HG02798 (cell line): ENCODE measurements around the gene PRRC2A.

ENCODE experiments used
- ATAC-seq: cut with Tn5 transposase; IDR thresholded peaks from one replicate; pipeline ENCODE4 v1.9.1; 2021; ENCODE audit warnings: mild to moderate bottlenecking; ENCODE audit not compliant: unreplicated experiment, poor library complexity

Gene PRRC2A

GRCh38 chr6:31643818-31644454, 23.4 kb downstream of the PRRC2A start:
- ATAC-seq, result no peak

- no peak for ATAC-seq
Observed at GRCh38 chr6:31645325-31645724, 24.8 kb downstream of the PRRC2A start.

GRCh38 chr6:31651602-31652191, 31.2 kb downstream of the PRRC2A start:
- peak; percentile 22 for ATAC-seq

GRCh38 chr6:31652925-31653724, 32.6 kb downstream of the PRRC2A start:
- peak; percentile 62 for ATAC-seq

- ATAC-seq, result no peak
Observed at GRCh38 chr6:31654574-31655348, 34.2 kb downstream of the PRRC2A start.

GRCh38 chr6:31655349-31656237, 35.1 kb downstream of the PRRC2A start, which contains the start of gene APOM:
APOM (plus strand) TSS chr6:31655894; CDS start chr6:31655967, 73 bp downstream.
- no peak for ATAC-seq

- ATAC-seq, result no peak
Observed at GRCh38 chr6:31657406-31658157, 37.1 kb downstream of the PRRC2A start.

- no peak for ATAC-seq
Observed at GRCh38 chr6:31658158-31658688, 37.7 kb downstream of the PRRC2A start.

- ATAC-seq, result no peak
Observed at GRCh38 chr6:31658983-31659648, 38.6 kb downstream of the PRRC2A start.

- no peak for ATAC-seq
Observed at GRCh38 chr6:31659649-31660380, 39.3 kb downstream of the PRRC2A start.

GRCh38 chr6:31660381-31661261, 40.1 kb downstream of the PRRC2A start, which contains the start of gene C6orf47:
C6orf47 (minus strand) TSS chr6:31660778; CDS start chr6:31659947, 831 bp downstream.
- ATAC-seq, result peak; percentile 54

GRCh38 chr6:31661262-31662123, 41.0 kb downstream of the PRRC2A start:
- no peak for ATAC-seq

- no peak for ATAC-seq
Observed at GRCh38 chr6:31662124-31662723, 41.7 kb downstream of the PRRC2A start.

- ATAC-seq, result no peak
Observed at GRCh38 chr6:31663126-31663960, 42.8 kb downstream of the PRRC2A start.
